A549 (cell line): Measurements from ENCODE around the gene GSG1L. TPM values are rescaled to one million over a fixed set of nuclear protein-coding genes. Genes with fewer than 3 reads are reported as not detected.
"Not testable (repeated sequence)": the region's sequence is repeated elsewhere in the genome, so short reads cannot be mapped to it uniquely, and the experiment has no call there.

ENCODE experiments used
- ATAC-seq, 2 experiments: fragments of 200-7000 bp in 1 of 2; fragments of >200 bp in 1 of 2; cut with Nextera tagmentation in 1 of 2; cut with Tn5 transposase in 1 of 2; 3 replicates each; pipeline versions ENCODE4 v1.8.0 to v1.9.1; 2018 to 2020; ENCODE audit warnings: mild to moderate bottlenecking in 1 of 2, moderate library complexity in 1 of 2
- CTCF ChIA-PET: fragments of 300-600 bp; sonication (Branson Sonifier 250); formaldehyde crosslinking; extraction: SDS; loops from one replicate; lab custom pipeline; 2021; ENCODE audit warnings: antibody characterized with exemption, inconsistent platforms; lab: Yijun Ruan, JAX
- POLR2A ChIA-PET: fragments of 350-600 bp; formaldehyde crosslinking; extraction: SDS; loops from one replicate; lab custom pipeline; 2021; ENCODE audit warnings: antibody characterized with exemption, inconsistent platforms; lab: Yijun Ruan, JAX
- DNase-seq, 2 experiments: peaks; one replicate each; pipeline versions ENCODE4 v3.0.0 to v3.0.0-alpha.2; 2011 to 2016; ENCODE audit warnings: low read depth in 1 of 2, low spot score in 1 of 2
- FAIRE-seq: peaks from 2 replicates; lab custom pipeline; 2011; peaks lifted over from hg19 to GRCh38; lab: Jason Lieb, UNC
- H3K27ac ChIP-seq, 2 experiments: fragments of >200 bp; sonication (Bioruptor Twin); formaldehyde crosslinking; 3 replicates each; pipeline ENCODE4 v1.5.1; 2016 to 2017
- H3K4me1 ChIP-seq: fragments of >200 bp; sonication (Bioruptor Twin); formaldehyde crosslinking; 3 replicates; pipeline ENCODE4 v1.6.1; 2016
- H3K4me2 ChIP-seq: fragments of >200 bp; sonication (Bioruptor Twin); formaldehyde crosslinking; 3 replicates; pipeline ENCODE4 v1.6.1; 2016
- H3K4me3 ChIP-seq: fragments of >200 bp; sonication (Bioruptor Twin); formaldehyde crosslinking; 3 replicates; pipeline ENCODE4 v1.5.1; 2016
- H3K9me3 ChIP-seq: fragments of >200 bp; sonication (Bioruptor Twin); formaldehyde crosslinking; 3 replicates; pipeline ENCODE4 v1.6.1; 2016
- CBX2 ChIP-seq: fragments of 200-600 bp; sonication (generic); IDR thresholded peaks from 2 replicates; pipeline ENCODE4 v1.6.1; 2016; ENCODE audit warnings: low read depth, mild to moderate bottlenecking, borderline replicate concordance
- CBX8 ChIP-seq: fragments of 200-600 bp; sonication (generic); IDR thresholded peaks from 2 replicates; pipeline ENCODE4 v1.6.1; 2016
- CEBPB ChIP-seq, 2 experiments: fragments of >200 bp in 1 of 2; sonication (Bioruptor Twin) in 1 of 2; formaldehyde crosslinking in 1 of 2; IDR thresholded peaks; 2 replicates each; pipeline ENCODE4 v1.6.1; 2012 to 2016
- CHD4 ChIP-seq: fragments of 200-600 bp; sonication (generic); IDR thresholded peaks from 2 replicates; pipeline ENCODE4 v1.6.1; 2016; ENCODE audit warnings: antibody characterized with exemption, mild to moderate bottlenecking, borderline replicate concordance
- E2F6 ChIP-seq: IDR thresholded peaks from 2 replicates; pipeline ENCODE4 v1.6.1; 2012; ENCODE audit warnings: low read depth, borderline replicate concordance
- EHF ChIP-seq: fragments of 250-450 bp; sonication (Bioruptor Pico); IDR thresholded peaks from 2 replicates; pipeline ENCODE4 v1.5.0; 2020; ENCODE audit warnings: mild to moderate bottlenecking
- EP300 ChIP-seq, 2 experiments: fragments of >200 bp; sonication (Bioruptor Twin); formaldehyde crosslinking; IDR thresholded peaks; 2 replicates in 1 of 2; 3 replicates in 1 of 2; pipeline ENCODE4 v1.6.1; 2016 to 2017
- ESRRA ChIP-seq: fragments of 150-350 bp; IDR thresholded peaks from 2 replicates; pipeline ENCODE4 v1.6.1; 2014; ENCODE audit warnings: mild to moderate bottlenecking, low read length, borderline replicate concordance
- FOSB ChIP-seq: fragments of 250-450 bp; sonication (Bioruptor Pico); IDR thresholded peaks from 2 replicates; pipeline ENCODE4 v1.5.0; 2020; ENCODE audit warnings: mild to moderate bottlenecking, moderate library complexity
- HDAC2 ChIP-seq: fragments of 200-600 bp; sonication (generic); IDR thresholded peaks from 2 replicates; pipeline ENCODE4 v1.6.1; 2016
- HEYL ChIP-seq: fragments of 250-450 bp; sonication (Bioruptor Pico); IDR thresholded peaks from 2 replicates; pipeline ENCODE4 v1.8.0; 2021; ENCODE audit warnings: mild to moderate bottlenecking, moderate library complexity
- HOXB13 ChIP-seq: fragments of 250-450 bp; sonication (Bioruptor Pico); IDR thresholded peaks from 2 replicates; pipeline ENCODE4 v1.5.0; 2020; ENCODE audit warnings: low read depth, mild to moderate bottlenecking, moderate library complexity
- HOXB5 ChIP-seq: fragments of 250-450 bp; sonication (Bioruptor Pico); IDR thresholded peaks from 2 replicates; pipeline ENCODE4 v1.5.0; 2020; ENCODE audit warnings: mild to moderate bottlenecking, moderate library complexity
- KDM1A ChIP-seq: fragments of 200-600 bp; sonication (generic); IDR thresholded peaks from 2 replicates; pipeline ENCODE4 v1.6.1; 2016; ENCODE audit warnings: low read depth, mild to moderate bottlenecking
- MAFK ChIP-seq: fragments of 450-650 bp; IDR thresholded peaks from 2 replicates; pipeline ENCODE4 v1.6.1; 2014; ENCODE audit not compliant: partially characterized antibody
- MYC ChIP-seq: IDR thresholded peaks from 2 replicates; pipeline ENCODE4 v1.6.1; 2012; ENCODE audit warnings: mild to moderate bottlenecking, inconsistent platforms, low read length, improper control_type of control experiment, borderline replicate concordance
- NPAS2 ChIP-seq: fragments of 250-450 bp; sonication (Bioruptor Pico); IDR thresholded peaks from 2 replicates; pipeline ENCODE4 v1.8.0; 2022; ENCODE audit warnings: mild to moderate bottlenecking, moderate library complexity, borderline replicate concordance
- NR3C1 ChIP-seq: fragments of >200 bp; sonication (Bioruptor Twin); formaldehyde crosslinking; IDR thresholded peaks from 3 replicates; pipeline ENCODE4 v1.6.1; 2017
- POLR2A ChIP-seq: IDR thresholded peaks from 2 replicates; pipeline ENCODE4 v1.6.1; 2012; ENCODE audit warnings: mild to moderate bottlenecking, low read length
- RCOR1 ChIP-seq: fragments of 150-350 bp; IDR thresholded peaks from 2 replicates; pipeline ENCODE4 v1.6.1; 2014; ENCODE audit warnings: antibody characterized with exemption, low read length, low read depth
- RFX5 ChIP-seq: fragments of 450-650 bp; IDR thresholded peaks from 2 replicates; pipeline ENCODE4 v1.7.1; 2014; ENCODE audit warnings: antibody characterized with exemption, mild to moderate bottlenecking, moderate library complexity
- SMC3 ChIP-seq: fragments of >200 bp; sonication (Bioruptor Twin); formaldehyde crosslinking; IDR thresholded peaks from 3 replicates; pipeline ENCODE4 v1.6.1; 2018; ENCODE audit warnings: inconsistent platforms
- SREBF2 ChIP-seq: fragments of 450-650 bp; IDR thresholded peaks from 2 replicates; pipeline ENCODE4 v1.6.1; 2014; ENCODE audit warnings: mild to moderate bottlenecking, moderate library complexity
- TP53 ChIP-seq: fragments of 250-450 bp; sonication (Bioruptor Pico); IDR thresholded peaks from 2 replicates; pipeline ENCODE4 v1.5.0; 2021; ENCODE audit warnings: mild to moderate bottlenecking, moderate library complexity
- USF2 ChIP-seq: fragments of 450-650 bp; IDR thresholded peaks from 2 replicates; pipeline ENCODE4 v1.6.1; 2014; ENCODE audit warnings: antibody characterized with exemption
- ZC3H11A ChIP-seq: fragments of 450-650 bp; IDR thresholded peaks from 2 replicates; pipeline ENCODE4 v1.6.1; 2014; ENCODE audit warnings: antibody characterized with exemption, mild to moderate bottlenecking
- ZSCAN20 ChIP-seq: fragments of 250-450 bp; sonication (Bioruptor Pico); IDR thresholded peaks from 2 replicates; pipeline ENCODE4 v1.8.0; 2022; ENCODE audit warnings: mild to moderate bottlenecking, moderate library complexity
- WGBS: methylation state at CpG from one replicate; pipeline ENCODE4 v1.1.6; 2017; ENCODE audit errors: missing lambda C conversion rate; 5-methylcytosine and 5-hydroxymethylcytosine counted together
- polyA plus RNA-seq, 4 experiments: library from polyadenylated mRNA; depleted of rRNA in 3 of 4; stranded (reverse); fragments of >200 nt; fragmentation: RNase III in 1 of 4; extraction: RNeasy Plus Mini Kit Qiagen cat#74134 plus additional on column Dnase treatment in 1 of 4; gene quantifications; 2 replicates in 3 of 4; 3 replicates in 1 of 4; pipeline ENCODE4 v1.2.3, GENCODE V29; 2011 to 2017

The GSG1L gene
- polyA plus RNA-seq, 2 of the 4 experiments (the other 2 are of a cell fraction), result not detected

- WGBS, result 28% methylated on average over 4 of the region's 6 CpGs
- ChIA-PET POLR2A (no interaction called here), CTCF (no interaction called here)
- no peak for ATAC-seq
- DNase-seq, result no peak
- H3K9me3 ChIP-seq, result no peaks in the 10 kb centered on the region
- H3K4me3 ChIP-seq, result no peak overlapping the region
- no peak for TF ChIP-seq HEYL (CRISPR knock-in tag)
- TF ChIP-seq POLR2A, result no peak
- no peak for TF ChIP-seq MYC
- no peak for TF ChIP-seq FOSB (CRISPR knock-in tag)
- TF ChIP-seq MAFK, result no peak
- no peak for TF ChIP-seq E2F6
- TF ChIP-seq, all 56 proteins: peak for 0
- no peak overlapping the region for H3K4me2 ChIP-seq
- FAIRE-seq, result no peak
- no peak overlapping the region for H3K27ac ChIP-seq
- no peaks in the 10 kb centered on the region for H3K4me1 ChIP-seq
Observed at GRCh38 chr16:27890006-27890405, 173.5 kb downstream of the GSG1L start.

- TF ChIP-seq CBX2, result no peak
- TF ChIP-seq NPAS2 (CRISPR knock-in tag), result no peak
- no peak for TF ChIP-seq CBX8
- no peak for TF ChIP-seq RFX5
- no peak for TF ChIP-seq ZC3H11A
- TF ChIP-seq, all 56 proteins: peak for 0
- 16% methylated on average over 5 of the region's 5 CpGs for WGBS
- no peak overlapping the region for H3K27ac ChIP-seq
- CTCF ChIA-PET, result interaction anchor here (0.6 kb wide), 1 partner anchor 38 kb away, joined by 3 read pairs; no protein-coding TSS in a partner anchor
- no peak for ATAC-seq
- H3K4me1 ChIP-seq, result no peaks in the 10 kb centered on the region
- no peak for FAIRE-seq
- no peak overlapping the region for H3K4me2 ChIP-seq
- H3K4me3 ChIP-seq, result no peak overlapping the region
- no peaks in the 10 kb centered on the region for H3K9me3 ChIP-seq
- DNase-seq, result no peak
- POLR2A ChIA-PET, result no interaction called here
Observed at GRCh38 chr16:27883576-27883975, 179.9 kb downstream of the GSG1L start.

GRCh38 chr16:27880287-27880686 lies 183.2 kb downstream of the GSG1L start:
- no peak overlapping the region for H3K27ac ChIP-seq
- H3K9me3 ChIP-seq, result no peaks in the 10 kb centered on the region
- WGBS, result 2% methylated on average over 2 of the region's 2 CpGs
- POLR2A ChIA-PET, result no interaction called here
- ATAC-seq (no peak), DNase-seq (no peak), FAIRE-seq (no peak)
- H3K4me2 ChIP-seq, result no peak overlapping the region
- TF ChIP-seq TP53 (CRISPR knock-in tag), result no peak
- TF ChIP-seq USF2, result no peak
- no peak for TF ChIP-seq SREBF2
- no peak for TF ChIP-seq NR3C1
- TF ChIP-seq RCOR1, result no peak
- TF ChIP-seq RFX5, result no peak
- no peak for TF ChIP-seq MYC
- TF ChIP-seq HDAC2, result no peak
- no peak for TF ChIP-seq HEYL (CRISPR knock-in tag)
- no peak for TF ChIP-seq HOXB5 (CRISPR knock-in tag)
- no peak for TF ChIP-seq SMC3
- CTCF ChIA-PET, result no interaction called here
- no peaks in the 10 kb centered on the region for H3K4me1 ChIP-seq
- no peak overlapping the region for H3K4me3 ChIP-seq

DNA sequence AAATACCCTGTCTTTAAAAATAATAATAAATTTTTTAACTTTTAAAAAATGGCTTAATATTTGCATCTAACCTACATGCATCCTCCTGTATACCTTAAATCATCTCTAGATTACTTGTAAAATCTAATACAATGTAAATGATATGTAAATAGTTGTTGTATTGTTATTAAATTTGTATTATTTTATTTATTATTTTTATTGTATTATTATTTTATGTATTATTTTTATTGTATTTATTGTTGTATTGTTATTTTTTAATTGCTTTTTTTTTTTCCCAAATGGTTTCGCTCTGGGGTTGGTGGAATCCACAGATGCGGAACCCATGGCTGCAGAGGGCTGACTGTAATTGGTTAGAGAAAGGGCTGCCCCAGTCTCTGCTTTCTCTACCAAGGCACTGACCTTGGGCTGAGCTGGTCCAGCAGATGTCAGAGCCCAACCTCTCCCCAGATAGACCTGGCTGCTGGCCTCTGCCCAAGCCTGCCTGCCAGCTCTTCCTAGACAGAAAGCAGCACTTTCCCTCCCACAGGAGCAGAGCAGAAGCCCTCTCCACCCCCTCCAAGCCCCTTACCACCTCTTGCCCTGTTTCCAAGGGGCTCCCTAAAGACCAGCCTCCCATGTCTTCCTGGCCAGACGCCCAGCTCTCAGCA lies 183.8 kb downstream of the GSG1L start:
- no peak for ATAC-seq
- CTCF ChIA-PET, result no interaction called here
- Histone ChIP-seq H3K4me3 (no peak overlapping the region), H3K9me3 (0 out of 3 replicates have a peak, but pooled peaks cover 2% of the 10 kb centered on the region), H3K27ac (no peak overlapping the region), H3K4me2 (no peak overlapping the region), H3K4me1 (no peaks in the 10 kb centered on the region)
- TF ChIP-seq CEBPB (IDR thresholded peaks at IDR 0.05), result no peak
- no peak for TF ChIP-seq MYC
- TF ChIP-seq EHF (CRISPR knock-in tag), result no peak
- no peak for TF ChIP-seq FOSB (CRISPR knock-in tag)
- TF ChIP-seq SREBF2, result no peak
- TF ChIP-seq HOXB13, result no peak
- no peak for TF ChIP-seq ESRRA
- TF ChIP-seq ZSCAN20 (CRISPR knock-in tag), result no peak
- TF ChIP-seq KDM1A, result no peak
- TF ChIP-seq EP300 (IDR thresholded peaks at IDR 0.05), result no peak
- TF ChIP-seq CHD4, result no peak
- no peak for TF ChIP-seq HOXB5 (CRISPR knock-in tag)
- TF ChIP-seq HEYL (CRISPR knock-in tag), result no peak
- TF ChIP-seq, all 56 proteins: peak for 0
- DNase-seq (no peak), FAIRE-seq (no peak)
- POLR2A ChIA-PET, result no interaction called here
- WGBS, result 50% methylated on average over 3 of the region's 3 CpGs

- WGBS, result 86% methylated on average over 1 of the region's 1 CpG
- DNase-seq, H3K27ac ChIP-seq, H3K4me1 ChIP-seq, H3K4me2 ChIP-seq, H3K4me3 ChIP-seq, FAIRE-seq, POLR2A ChIA-PET, CTCF ChIA-PET, ATAC-seq: not testable (repeated sequence)
- peaks cover 18% of the 10 kb centered on the region; the same call in 2 of the 3 replicates for H3K9me3 ChIP-seq
Observed at GRCh38 chr16:27872627-27873026, 190.9 kb downstream of the GSG1L start.
